Activated T-cell treated with anti-CD3 and anti-CD28 coated beads, Interleukin-2, amount 50 U/mL, for 4 hours (primary cell): ENCODE data around the gene HBEGF. TPM values are rescaled to one million over a fixed set of nuclear protein-coding genes. Genes with fewer than 3 reads are reported as not detected.

Experiments
- ATAC-seq, 2 donors: fragments of 200-7000 bp; cut with Tn5 transposase; one replicate each; pipeline ENCODE4 v1.10.0; 2021
- DNase-seq: peaks from one replicate; pipeline ENCODE4 v3.0.0-alpha.2; 2020
- H3K27me3 Mint-ChIP-seq: one replicate; pipeline ENCODE4 v1.8.0; 2021; ENCODE audit warnings: low read depth, mixed read lengths
- H3K36me3 Mint-ChIP-seq: one replicate; pipeline ENCODE4 v1.8.0; 2022; ENCODE audit warnings: mixed read lengths; ENCODE audit not compliant: insufficient read depth
- H3K4me1 Mint-ChIP-seq: one replicate; pipeline ENCODE4 v1.8.0; 2021; ENCODE audit warnings: low read depth, mixed read lengths
- H3K4me3 Mint-ChIP-seq: one replicate; pipeline ENCODE4 v1.8.0; 2021; ENCODE audit warnings: mild to moderate bottlenecking, moderate library complexity, mixed read lengths
- H3K9me3 Mint-ChIP-seq: one replicate; pipeline ENCODE4 v1.8.0; 2021; ENCODE audit warnings: mixed read lengths
- total RNA-seq, 3 donors: library from RNA; stranded (reverse); gene quantifications; one replicate each; pipeline ENCODE4 v1.2.1, GENCODE V29; 2021

HBEGF gene
- total RNA-seq, 3 donors from 2014 or later = 3.8 to 5.2 (median 4.0) TPM

- Mint-ChIP-seq H3K4me3 (no peak overlapping the region), H3K9me3 (no peaks in the 10 kb centered on the region), H3K27me3 (peaks cover 2% of the 10 kb centered on the region), H3K4me1 (no peaks in the 10 kb centered on the region), H3K36me3 (no peaks in the 10 kb centered on the region)
- no peak for ATAC-seq
- no peak for DNase-seq
Observed at GRCh38 chr5:140312067-140312790, 34.2 kb downstream of the HBEGF start.

GRCh38 chr5:140311011-140311467 lies 35.4 kb downstream of the HBEGF start:
- Mint-ChIP-seq H3K27me3 (peaks cover 2% of the 10 kb centered on the region), H3K4me1 (no peaks in the 10 kb centered on the region)
- ATAC-seq = no peak

DNA sequence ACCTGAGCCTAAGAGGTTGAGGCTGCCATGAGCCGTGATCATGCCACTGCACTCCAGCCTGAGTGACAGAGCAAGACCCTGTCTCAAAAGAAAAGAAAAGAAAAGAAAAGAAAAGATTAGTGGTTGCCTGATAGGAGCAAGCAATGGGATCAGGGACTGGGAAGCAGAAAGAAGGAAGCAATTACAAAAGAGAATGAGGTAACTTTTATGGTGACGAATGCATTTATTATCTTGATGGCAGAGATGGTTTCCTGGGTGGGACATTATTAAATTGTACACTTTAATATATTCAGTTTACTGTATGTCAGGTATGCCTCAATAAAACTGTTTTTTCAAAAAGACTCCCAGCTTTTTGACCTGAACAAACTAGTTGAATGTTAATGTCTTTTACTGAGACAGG lies 36.0 kb downstream of the HBEGF start:
- no peaks in the 10 kb centered on the region for H3K4me1 Mint-ChIP-seq
- no peak overlapping the region for H3K4me3 Mint-ChIP-seq
- peaks cover 2% of the 10 kb centered on the region for H3K27me3 Mint-ChIP-seq
- ATAC-seq = no peak
- H3K9me3 Mint-ChIP-seq = no peaks in the 10 kb centered on the region
- DNase-seq = no peak
- H3K36me3 Mint-ChIP-seq = no peaks in the 10 kb centered on the region

More at GRCh38 chr5:140311011-140311467, 35.4 kb downstream of the HBEGF start:
- no peaks in the 10 kb centered on the region for H3K9me3 Mint-ChIP-seq
- H3K4me3 Mint-ChIP-seq = no peak overlapping the region
- H3K36me3 Mint-ChIP-seq = no peaks in the 10 kb centered on the region
- DNase-seq = no peak

DNA sequence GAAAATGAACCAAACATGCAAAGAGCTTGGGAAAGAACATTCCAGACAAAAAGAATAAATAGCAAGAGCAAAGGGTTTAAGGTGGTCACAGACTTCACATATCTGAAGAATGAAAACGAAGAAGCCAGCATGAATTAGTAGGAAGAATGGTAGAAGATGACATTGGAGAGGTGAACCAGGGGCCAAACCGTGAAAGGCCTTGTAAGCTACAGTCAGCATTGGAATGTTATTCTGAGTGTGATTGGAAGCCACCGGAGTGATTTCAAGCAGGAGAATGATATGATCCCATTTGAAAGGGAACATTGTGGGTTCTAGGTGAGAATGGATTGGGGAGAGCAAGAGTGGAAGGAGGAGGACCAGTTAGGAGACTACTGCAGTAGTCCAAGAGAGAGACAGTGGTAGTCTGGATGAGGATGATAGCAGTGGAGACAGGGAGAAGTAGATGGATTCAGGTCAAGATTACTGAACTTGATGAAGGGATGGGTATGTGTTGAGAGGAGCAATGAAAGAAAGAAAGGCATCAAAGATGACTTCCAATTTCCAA lies 36.6 kb downstream of the HBEGF start:
- peaks cover 2% of the 10 kb centered on the region for H3K27me3 Mint-ChIP-seq
- DNase-seq (no peak), ATAC-seq (no peak)
- H3K4me3 Mint-ChIP-seq = no peak overlapping the region
- no peaks in the 10 kb centered on the region for H3K9me3 Mint-ChIP-seq
- no peaks in the 10 kb centered on the region for H3K4me1 Mint-ChIP-seq
- H3K36me3 Mint-ChIP-seq = no peaks in the 10 kb centered on the region

GRCh38 chr5:140305471-140305870 lies 40.9 kb downstream of the HBEGF start:
- H3K4me3 Mint-ChIP-seq = no peak overlapping the region

GRCh38 chr5:140303966-140304365 lies 42.4 kb downstream of the HBEGF start:
- no peaks in the 10 kb centered on the region for H3K9me3 Mint-ChIP-seq
- ATAC-seq = no peak
- DNase-seq = no peak
- H3K4me3 Mint-ChIP-seq = peak overlapping the region; percentile 24
- peaks cover 13% of the 10 kb centered on the region for H3K4me1 Mint-ChIP-seq
- no peaks in the 10 kb centered on the region for H3K27me3 Mint-ChIP-seq
- peaks cover 4% of the 10 kb centered on the region for H3K36me3 Mint-ChIP-seq

More at GRCh38 chr5:140305471-140305870, 40.9 kb downstream of the HBEGF start:
- H3K4me1 Mint-ChIP-seq = peaks cover 13% of the 10 kb centered on the region
- H3K27me3 Mint-ChIP-seq = no peaks in the 10 kb centered on the region
- H3K9me3 Mint-ChIP-seq = no peaks in the 10 kb centered on the region
- no peak for ATAC-seq
- no peak for DNase-seq
- H3K36me3 Mint-ChIP-seq = no peaks in the 10 kb centered on the region

DNA sequence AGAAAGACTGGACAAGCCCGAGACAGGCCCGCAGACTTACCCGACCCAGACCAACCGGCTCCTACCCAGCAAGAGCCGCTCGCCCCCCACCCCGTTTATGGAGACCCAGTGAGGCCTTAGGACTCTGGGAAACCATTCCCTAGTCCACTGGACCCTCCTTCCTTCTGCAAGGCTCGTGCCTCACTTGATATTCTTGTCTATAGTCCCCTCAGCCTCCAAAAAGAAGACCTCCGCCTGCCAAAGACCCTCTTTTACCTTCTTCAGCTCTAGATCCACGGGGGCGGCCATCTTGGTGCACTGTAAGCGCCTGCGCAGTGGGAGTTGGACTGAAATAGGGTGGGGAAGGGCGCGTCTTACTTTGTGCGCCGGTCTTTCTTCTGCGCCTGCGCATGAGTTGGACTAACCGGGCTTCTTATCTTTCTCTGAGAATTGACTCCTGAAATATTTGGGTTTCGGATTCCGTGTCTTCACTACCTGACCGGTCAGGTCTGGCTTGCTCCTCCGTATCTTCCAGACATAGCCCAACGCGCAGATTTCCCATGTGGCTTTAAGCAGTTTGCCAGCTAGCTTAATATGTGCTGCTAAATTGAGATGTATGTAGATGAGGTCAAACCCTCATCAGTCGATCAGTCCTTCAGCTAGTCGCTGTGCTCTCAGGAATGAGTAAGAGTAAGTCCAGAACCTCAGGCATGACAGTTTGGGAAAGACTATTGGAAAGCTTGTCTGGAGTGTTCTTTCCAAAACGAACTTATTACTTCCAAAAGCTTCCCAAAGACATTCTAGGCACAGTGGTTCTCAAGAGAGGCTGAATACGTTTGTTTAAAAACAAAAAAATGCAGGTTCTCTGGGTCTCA lies 43.4 kb downstream of the HBEGF start, which contains the start of gene PFDN1:
Gene PFDN1, minus strand, starts transcription at position 316 of the 854 bp plus-strand sequence. Its CDS starts 28 bp downstream, at position 288.
- Mint-ChIP-seq H3K9me3 (no peaks in the 10 kb centered on the region), H3K36me3 (peaks cover 8% of the 10 kb centered on the region), H3K27me3 (no peaks in the 10 kb centered on the region), H3K4me3 (peak within 1 kb of the TSS; percentile 96), H3K4me1 (peaks cover 17% of the 10 kb centered on the region)
- ATAC-seq (peak; percentile 99), DNase-seq (peak; percentile 86)

DNA sequence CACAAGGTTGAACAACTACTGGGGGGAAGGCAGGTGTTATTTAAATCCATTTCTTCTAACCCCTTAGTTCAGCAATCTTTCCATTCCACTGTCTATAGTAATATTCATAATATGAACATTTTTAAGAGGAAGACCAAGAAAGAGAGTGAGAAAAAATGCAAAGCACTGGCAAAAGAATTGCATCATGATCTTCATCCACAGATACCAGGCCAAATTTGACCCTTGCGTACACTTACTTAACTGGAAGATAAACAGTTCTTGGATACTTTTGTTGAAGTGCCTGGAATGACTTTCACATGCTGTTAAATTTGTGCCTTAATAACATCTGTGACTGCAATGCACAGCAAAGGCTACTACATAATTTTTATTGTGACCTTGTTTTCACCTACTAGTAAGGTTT lies 45.3 kb downstream of the HBEGF start:
- ATAC-seq (no peak), DNase-seq (no peak)
- no peaks in the 10 kb centered on the region for H3K27me3 Mint-ChIP-seq
- peaks cover 12% of the 10 kb centered on the region for H3K36me3 Mint-ChIP-seq
- peaks cover 31% of the 10 kb centered on the region for H3K4me1 Mint-ChIP-seq
- H3K4me3 Mint-ChIP-seq = peak overlapping the region; percentile 31
- H3K9me3 Mint-ChIP-seq = no peaks in the 10 kb centered on the region

- ATAC-seq (no peak), DNase-seq (no peak)
- Mint-ChIP-seq H3K27me3 (no peaks in the 10 kb centered on the region), H3K9me3 (no peaks in the 10 kb centered on the region), H3K4me1 (peaks cover 46% of the 10 kb centered on the region), H3K36me3 (peaks cover 12% of the 10 kb centered on the region), H3K4me3 (no peak overlapping the region)
Observed at GRCh38 chr5:140299056-140299455, 47.3 kb downstream of the HBEGF start.

DNA sequence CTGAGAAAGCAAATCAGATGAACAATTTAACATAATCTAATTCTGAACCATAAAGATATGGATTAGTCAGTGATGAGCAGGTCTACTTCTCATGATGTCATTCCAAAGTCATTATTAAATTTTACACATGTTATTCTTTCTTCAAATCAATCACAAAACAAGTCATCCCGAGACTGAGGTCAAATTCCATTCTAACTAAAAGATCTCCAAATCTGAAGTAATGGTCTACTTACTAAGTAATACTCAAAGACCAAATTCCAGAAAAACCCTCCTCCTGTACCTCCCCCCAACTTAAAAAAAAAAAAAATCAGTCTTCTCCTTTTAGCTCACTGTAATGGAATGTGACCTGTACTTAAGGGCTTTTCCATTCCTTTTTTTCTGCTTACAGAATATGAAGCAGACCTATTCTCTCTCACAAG lies 48.2 kb downstream of the HBEGF start:
- H3K4me3 Mint-ChIP-seq = no peak overlapping the region
- H3K9me3 Mint-ChIP-seq = no peaks in the 10 kb centered on the region
- DNase-seq (no peak), ATAC-seq (no peak)
- H3K36me3 Mint-ChIP-seq = peaks cover 12% of the 10 kb centered on the region
- H3K27me3 Mint-ChIP-seq = no peaks in the 10 kb centered on the region
- H3K4me1 Mint-ChIP-seq = peaks cover 55% of the 10 kb centered on the region

DNA sequence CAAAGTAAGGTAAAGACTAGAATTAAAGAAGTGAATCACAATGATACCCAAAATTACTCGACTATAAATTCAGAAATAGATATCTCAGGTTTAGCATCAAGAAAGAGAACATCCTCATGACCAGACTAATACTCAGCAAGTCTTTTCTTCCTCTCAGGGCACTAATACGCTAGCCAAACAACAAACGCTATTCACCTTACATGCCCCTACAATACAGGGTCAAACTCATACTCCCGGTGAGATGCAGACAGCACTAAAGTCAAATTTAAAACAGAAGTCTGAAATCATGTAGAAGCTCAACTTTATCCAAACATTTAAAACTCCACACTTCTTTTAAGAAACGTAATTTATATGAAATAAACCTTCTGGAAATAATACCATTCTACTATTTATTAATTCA lies 49.1 kb downstream of the HBEGF start:
- H3K4me3 Mint-ChIP-seq = no peak overlapping the region
- H3K4me1 Mint-ChIP-seq = peaks cover 57% of the 10 kb centered on the region
- no peaks in the 10 kb centered on the region for H3K9me3 Mint-ChIP-seq

GRCh38 chr5:140296289-140296688 lies 50.1 kb downstream of the HBEGF start:
- Mint-ChIP-seq H3K9me3 (no peaks in the 10 kb centered on the region), H3K4me1 (peaks cover 52% of the 10 kb centered on the region), H3K36me3 (peaks cover 15% of the 10 kb centered on the region), H3K4me3 (no peak overlapping the region), H3K27me3 (no peaks in the 10 kb centered on the region)
- DNase-seq = no peak
- no peak for ATAC-seq

More for the DNA sequence above, 49.1 kb downstream of the HBEGF start:
- DNase-seq (no peak), ATAC-seq (no peak)
- peaks cover 12% of the 10 kb centered on the region for H3K36me3 Mint-ChIP-seq
- H3K27me3 Mint-ChIP-seq = no peaks in the 10 kb centered on the region

- H3K27me3 Mint-ChIP-seq = no peaks in the 10 kb centered on the region
- H3K36me3 Mint-ChIP-seq = peaks cover 18% of the 10 kb centered on the region
- DNase-seq = no peak
- no peak overlapping the region for H3K4me3 Mint-ChIP-seq
- no peaks in the 10 kb centered on the region for H3K9me3 Mint-ChIP-seq
- no peak for ATAC-seq
- H3K4me1 Mint-ChIP-seq = peaks cover 53% of the 10 kb centered on the region
Observed at GRCh38 chr5:140295414-140295813, 51.0 kb downstream of the HBEGF start.

DNA sequence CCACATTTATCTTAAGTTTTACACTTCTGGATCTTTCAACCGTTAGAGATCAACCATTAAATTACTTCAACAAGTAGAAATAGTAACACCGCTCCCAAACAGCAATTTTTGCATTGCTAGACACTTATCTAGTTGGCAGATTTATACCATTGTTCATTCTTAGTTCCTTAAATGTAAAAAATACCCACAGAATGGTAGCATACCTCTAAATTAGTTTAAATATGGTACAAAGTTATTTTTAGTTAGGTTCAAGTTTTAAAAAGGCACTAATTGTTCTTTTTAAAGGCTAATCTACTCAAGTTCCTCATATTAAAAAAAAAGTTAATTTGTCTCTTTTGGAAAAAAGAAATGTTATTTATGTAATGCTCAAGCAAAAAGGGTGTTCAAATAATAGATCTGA lies 51.6 kb downstream of the HBEGF start:
- Mint-ChIP-seq H3K4me1 (peaks cover 53% of the 10 kb centered on the region), H3K4me3 (no peak overlapping the region)
- no peak for ATAC-seq

More for the DNA sequence above, 51.6 kb downstream of the HBEGF start:
- peaks cover 14% of the 10 kb centered on the region for H3K36me3 Mint-ChIP-seq
- no peak for DNase-seq
- no peaks in the 10 kb centered on the region for H3K27me3 Mint-ChIP-seq
- no peaks in the 10 kb centered on the region for H3K9me3 Mint-ChIP-seq
